Loucy (cell line): ENCODE results near the gene LSP1.

Experiments
- H2AFZ ChIP-seq: fragments of 200-600 bp; sonication (generic); 2 replicates; pipeline ENCODE4 v1.6.0; 2016; ENCODE audit warnings: antibody characterized with exemption, mild to moderate bottlenecking, low read length, moderate library complexity
- H3F3A ChIP-seq: fragments of 200-600 bp; 2 replicates; pipeline ENCODE4 v1.6.0; 2016; ENCODE audit warnings: antibody characterized with exemption, low read depth, mild to moderate bottlenecking
- H3K27me3 ChIP-seq: fragments of 200-600 bp; sonication (generic); 2 replicates; pipeline ENCODE4 v1.6.1; 2014; ENCODE audit warnings: low read length, mild to moderate bottlenecking; ENCODE audit not compliant: insufficient read depth, poor library complexity, severe bottlenecking
- H3K36me3 ChIP-seq: fragments of 200-600 bp; sonication (generic); 2 replicates; pipeline ENCODE4 v1.6.1; 2016; ENCODE audit warnings: low read length; ENCODE audit not compliant: insufficient read depth
- H3K4me1 ChIP-seq: fragments of 200-600 bp; sonication (generic); 2 replicates; pipeline ENCODE4 v1.5.1; 2014; ENCODE audit warnings: low read length, mild to moderate bottlenecking; ENCODE audit not compliant: insufficient read depth, poor library complexity, severe bottlenecking
- H3K4me2 ChIP-seq: fragments of 200-600 bp; sonication (generic); 2 replicates; pipeline ENCODE4 v1.6.0; 2014; ENCODE audit warnings: antibody characterized with exemption, low read length, low read depth, mild to moderate bottlenecking; ENCODE audit not compliant: poor library complexity, severe bottlenecking
- H3K4me3 ChIP-seq: fragments of 200-600 bp; sonication (generic); 2 replicates; pipeline ENCODE4 v1.5.1; 2014; ENCODE audit warnings: low read length, mild to moderate bottlenecking, mixed read lengths; ENCODE audit not compliant: poor library complexity, severe bottlenecking
- H3K79me2 ChIP-seq: fragments of 200-600 bp; sonication (generic); 2 replicates; pipeline ENCODE4 v1.6.1; 2014; ENCODE audit warnings: low read length; ENCODE audit not compliant: insufficient read depth
- H3K9ac ChIP-seq: fragments of 200-600 bp; sonication (generic); 2 replicates; pipeline ENCODE4 v1.6.0; 2014; ENCODE audit warnings: mild to moderate bottlenecking, low read depth, low read length, moderate library complexity; ENCODE audit not compliant: poor library complexity, severe bottlenecking
- H3K9me2 ChIP-seq: fragments of 200-600 bp; sonication (generic); replicated peaks from 2 replicates; pipeline ENCODE4 v1.6.1; 2016; ENCODE audit warnings: low read depth, low read length, mixed read lengths
- H3K9me3 ChIP-seq: fragments of 200-600 bp; sonication (generic); 2 replicates; pipeline ENCODE4 v1.6.1; 2014; ENCODE audit warnings: mild to moderate bottlenecking, antibody characterized with exemption, low read length, low read depth; ENCODE audit not compliant: insufficient read depth
- H4K20me1 ChIP-seq: fragments of 200-600 bp; sonication (generic); 2 replicates; pipeline ENCODE4 v1.6.0; 2014; ENCODE audit warnings: antibody characterized with exemption, low read length, mild to moderate bottlenecking; ENCODE audit not compliant: insufficient read depth, poor library complexity, severe bottlenecking
- CTCF ChIP-seq: fragments of 200-600 bp; sonication (generic); conservative IDR thresholded peaks from 2 replicates; pipeline ENCODE4 v1.5.1; 2014; ENCODE audit warnings: mild to moderate bottlenecking, antibody characterized with exemption, low read length
- EZH2phosphoT487 ChIP-seq: fragments of 200-600 bp; IDR thresholded peaks from 2 replicates; pipeline ENCODE4 v1.6.1; 2018; ENCODE audit warnings: antibody characterized with exemption, mild to moderate bottlenecking, moderate library complexity, borderline replicate concordance

LSP1 gene

GRCh38 chr11:1807264-1807995, 45.5 kb upstream of the LSP1 start:
- H3K9me3 ChIP-seq: no peaks in the 10 kb centered on the region
- no peak overlapping the region for H3K9ac ChIP-seq
- no peaks in the 10 kb centered on the region for H4K20me1 ChIP-seq

GRCh38 chr11:1810761-1811160, 42.1 kb upstream of the LSP1 start:
- H3K9me2 ChIP-seq: no peaks in the 10 kb centered on the region
- no peaks in the 10 kb centered on the region for H3K4me1 ChIP-seq
- H4K20me1 ChIP-seq: no peaks in the 10 kb centered on the region
- no peak overlapping the region for H3K4me2 ChIP-seq
- no peaks in the 10 kb centered on the region for H3K79me2 ChIP-seq
- H3K36me3 ChIP-seq: no peaks in the 10 kb centered on the region
- H2AFZ ChIP-seq: no peak overlapping the region
- H3K4me3 ChIP-seq: no peak overlapping the region
- H3K27me3 ChIP-seq: no peaks in the 10 kb centered on the region
- TF ChIP-seq EZH2phosphoT487: no peak
- no peak for TF ChIP-seq CTCF
- H3F3A ChIP-seq: no peaks in the 10 kb centered on the region
- no peak overlapping the region for H3K9ac ChIP-seq
- no peaks in the 10 kb centered on the region for H3K9me3 ChIP-seq

More at GRCh38 chr11:1807264-1807995, 45.5 kb upstream of the LSP1 start:
- H3K36me3 ChIP-seq: no peaks in the 10 kb centered on the region
- H2AFZ ChIP-seq: no peak overlapping the region; the same call in 1 of the 2 replicates
- H3K27me3 ChIP-seq: no peaks in the 10 kb centered on the region
- no peak overlapping the region for H3K4me2 ChIP-seq
- TF ChIP-seq EZH2phosphoT487 (no peak), CTCF (peak; percentile 50)
- H3K9me2 ChIP-seq: no peaks in the 10 kb centered on the region
- H3F3A ChIP-seq: no peaks in the 10 kb centered on the region
- H3K79me2 ChIP-seq: no peaks in the 10 kb centered on the region
- H3K4me1 ChIP-seq: no peaks in the 10 kb centered on the region
- H3K4me3 ChIP-seq: no peak overlapping the region

DNA sequence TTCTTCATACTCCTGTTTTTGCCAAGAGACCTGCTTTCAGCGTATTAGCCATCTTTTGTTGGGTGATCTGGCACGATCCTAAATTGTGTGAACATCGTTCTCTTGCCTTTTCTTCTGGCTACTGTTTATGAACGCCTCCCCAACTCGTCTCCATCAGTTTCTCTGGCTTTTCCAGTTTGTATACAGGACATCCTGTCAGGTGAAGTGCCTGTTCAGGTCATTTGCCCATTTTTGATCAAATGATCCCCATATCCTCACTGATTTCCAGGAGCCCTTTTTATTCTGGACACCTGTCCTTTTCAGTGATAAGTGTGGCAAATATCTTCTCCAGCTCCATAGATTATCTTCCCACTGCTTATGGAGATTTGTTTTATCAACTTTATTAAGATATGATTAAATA, 40.6 kb upstream of the LSP1 start:
- H2AFZ ChIP-seq: no peak overlapping the region
- H3K79me2 ChIP-seq: no peaks in the 10 kb centered on the region
- H4K20me1 ChIP-seq: no peaks in the 10 kb centered on the region
- TF ChIP-seq EZH2phosphoT487 (no peak), CTCF (no peak)
- no peaks in the 10 kb centered on the region for H3K9me3 ChIP-seq
- no peak overlapping the region for H3K9ac ChIP-seq
- H3K4me2 ChIP-seq: no peak overlapping the region
- no peak overlapping the region for H3K4me3 ChIP-seq
- no peaks in the 10 kb centered on the region for H3K9me2 ChIP-seq
- no peaks in the 10 kb centered on the region for H3K4me1 ChIP-seq
- no peaks in the 10 kb centered on the region for H3K27me3 ChIP-seq
- no peaks in the 10 kb centered on the region for H3K36me3 ChIP-seq
- H3F3A ChIP-seq: no peaks in the 10 kb centered on the region
